Stimulated activated CD4-positive, alpha-beta T cell treated with anti-CD3 and anti-CD28 coated beads, Interleukin-1b, Interleukin-23, amount 100 ng/mL, for 48 hours (primary cell): ENCODE data around the gene CUX1.
"Not testable (repeated sequence)": the region's sequence is repeated elsewhere in the genome, so short reads cannot be mapped to it uniquely, and the experiment has no call there.

Source experiments
- DNase-seq: peaks from one replicate; pipeline ENCODE4 v3.0.0-alpha.2; 2020

CUX1 gene

DNA sequence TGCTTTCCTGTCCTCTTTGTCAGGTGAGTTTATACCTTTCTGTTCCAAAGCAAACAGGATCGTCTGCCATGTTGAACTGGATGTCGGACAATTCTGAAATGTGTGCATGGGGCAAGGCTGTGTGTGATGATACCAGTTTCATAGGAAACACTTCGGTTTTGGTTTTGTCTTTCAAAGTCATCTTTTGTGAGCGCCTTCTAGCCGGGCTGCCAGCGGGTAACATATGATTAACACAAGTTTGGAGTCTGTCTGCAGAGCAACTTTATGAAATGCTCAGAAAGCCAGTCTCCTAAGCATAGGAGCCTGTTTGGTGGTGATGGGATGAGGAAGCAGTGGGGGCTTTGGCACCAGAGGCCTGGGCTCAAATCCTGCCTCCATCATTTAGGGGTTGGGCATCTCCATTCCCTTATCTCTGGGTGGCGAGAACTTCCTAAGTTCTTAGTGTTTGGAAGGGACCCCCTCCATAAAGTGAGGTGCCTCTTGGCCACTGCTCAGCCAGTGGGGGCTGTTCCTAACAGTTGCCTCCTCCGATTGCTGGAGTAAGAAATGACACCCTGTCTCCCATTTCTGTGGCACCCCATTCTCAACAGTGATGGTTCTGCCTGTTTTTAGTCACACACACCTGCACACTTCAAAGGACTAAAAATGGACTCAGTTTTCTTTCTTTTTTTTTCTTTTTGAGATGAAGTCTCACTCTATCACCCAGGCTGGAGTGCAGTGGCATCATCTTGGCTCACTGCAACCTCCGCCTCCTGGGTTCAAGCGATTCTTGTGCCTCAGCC is 36.8 kb downstream of the CUX1 start:
- no peak for DNase-seq

DNA sequence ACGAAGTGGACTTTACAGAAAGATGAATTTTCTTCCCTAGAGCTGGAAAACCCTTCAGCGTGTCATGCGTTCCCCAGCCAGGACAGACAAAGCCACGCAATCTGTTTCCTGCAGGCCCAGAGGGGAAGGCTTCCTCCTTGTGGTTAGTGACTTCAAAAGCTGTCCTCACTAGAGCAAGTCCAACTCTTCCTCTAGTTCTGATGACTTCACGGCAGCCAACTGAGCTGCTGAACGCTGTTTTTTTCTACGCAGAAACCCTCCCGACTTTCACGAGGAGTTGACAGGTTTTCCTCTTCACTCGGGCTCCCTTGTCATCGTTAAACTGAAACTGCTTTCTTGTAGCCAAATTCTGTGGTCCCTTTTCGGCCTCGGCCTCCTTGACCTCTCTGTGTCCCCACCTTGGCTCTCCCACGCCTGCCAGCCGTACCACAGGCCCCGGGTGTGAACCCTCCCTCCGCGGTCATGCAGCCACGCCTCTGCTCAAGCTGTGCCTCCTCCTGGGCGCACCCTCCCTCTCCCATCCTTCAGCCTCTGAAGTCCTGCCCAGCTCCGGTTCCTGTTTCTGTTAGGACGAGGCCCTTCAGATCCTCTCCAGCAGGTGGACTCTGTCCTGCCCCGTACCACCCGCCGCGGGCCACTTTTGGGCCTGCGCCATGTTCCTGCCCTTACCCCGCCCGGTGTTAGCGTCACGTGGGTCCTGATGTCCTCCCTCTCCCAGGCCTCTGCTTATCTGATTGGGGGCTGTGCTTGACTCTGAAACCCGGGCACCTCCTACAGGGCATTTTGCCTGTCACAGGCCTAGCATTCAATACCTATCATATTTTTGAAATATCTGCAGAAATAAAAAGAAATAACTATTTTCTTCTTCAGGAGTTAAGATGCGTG is 39.3 kb downstream of the CUX1 start:
- DNase-seq = peak; percentile 84

DNA sequence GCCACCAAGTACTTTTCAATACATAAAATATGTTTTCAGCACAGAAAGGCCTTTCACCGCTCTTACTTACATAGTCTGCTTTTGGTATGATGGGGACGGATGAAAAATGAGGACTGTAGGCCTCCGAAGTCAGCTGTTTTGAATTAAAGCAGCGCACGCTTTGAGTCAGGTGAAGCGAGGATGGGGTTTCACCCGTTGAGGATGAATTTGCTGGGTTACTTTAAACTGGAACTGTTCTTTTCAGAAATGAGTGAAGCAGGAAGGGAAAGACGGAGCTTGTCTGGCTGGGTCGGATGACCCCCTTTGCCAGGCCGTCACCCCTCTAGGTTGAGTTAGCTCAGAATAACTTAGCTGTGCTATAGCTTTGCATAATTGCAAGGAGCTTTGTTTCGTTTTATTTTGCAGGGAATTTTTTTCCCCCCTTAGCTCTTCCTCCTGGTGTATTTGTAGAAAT is 40.0 kb downstream of the CUX1 start:
- peak; percentile 9 for DNase-seq

DNA sequence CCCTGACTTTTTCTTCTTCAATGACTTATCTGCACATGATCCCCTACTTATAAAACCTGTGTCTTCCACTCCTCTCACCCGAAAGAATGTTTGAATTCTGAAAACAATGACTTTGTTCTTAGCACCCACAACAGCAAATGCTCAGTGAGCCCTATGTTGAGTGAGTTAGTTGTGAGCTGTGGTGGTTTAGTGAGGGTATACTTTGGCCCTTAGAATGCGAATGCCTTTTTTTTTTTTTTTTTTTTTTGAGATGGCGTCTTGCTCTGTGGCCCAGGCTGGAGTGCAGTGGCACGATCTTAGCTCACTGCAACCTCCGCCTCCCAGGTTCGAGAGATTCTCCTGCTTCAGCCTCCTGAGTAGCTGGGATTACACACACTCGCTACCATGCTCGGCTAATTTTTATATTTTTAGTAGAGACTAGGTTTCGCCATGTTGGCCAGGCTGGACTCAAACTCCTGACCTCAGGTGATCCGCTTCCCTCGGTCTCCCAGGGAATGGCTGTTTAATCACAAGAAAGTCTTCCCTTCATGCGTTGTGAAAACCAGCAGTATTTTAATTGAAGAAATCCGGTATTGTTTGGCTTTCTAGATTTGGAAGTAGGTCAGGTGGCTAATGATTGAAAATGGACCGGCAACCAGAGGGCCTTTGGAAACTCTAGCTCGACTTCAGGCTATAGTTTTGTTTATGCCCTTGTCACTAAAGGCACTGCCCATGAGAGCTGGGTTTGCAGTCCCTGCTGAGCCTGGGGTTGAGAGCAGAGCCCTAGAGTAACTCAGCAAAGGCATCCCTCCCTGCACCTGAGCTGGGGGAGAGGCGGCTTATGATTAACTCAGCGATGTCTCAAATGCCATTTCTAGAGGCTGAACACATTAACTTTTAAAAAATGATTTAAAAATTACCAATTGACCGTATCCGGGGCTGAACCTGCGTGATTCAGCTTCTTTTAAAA is 41.3 kb downstream of the CUX1 start:
- DNase-seq = no peak

DNA sequence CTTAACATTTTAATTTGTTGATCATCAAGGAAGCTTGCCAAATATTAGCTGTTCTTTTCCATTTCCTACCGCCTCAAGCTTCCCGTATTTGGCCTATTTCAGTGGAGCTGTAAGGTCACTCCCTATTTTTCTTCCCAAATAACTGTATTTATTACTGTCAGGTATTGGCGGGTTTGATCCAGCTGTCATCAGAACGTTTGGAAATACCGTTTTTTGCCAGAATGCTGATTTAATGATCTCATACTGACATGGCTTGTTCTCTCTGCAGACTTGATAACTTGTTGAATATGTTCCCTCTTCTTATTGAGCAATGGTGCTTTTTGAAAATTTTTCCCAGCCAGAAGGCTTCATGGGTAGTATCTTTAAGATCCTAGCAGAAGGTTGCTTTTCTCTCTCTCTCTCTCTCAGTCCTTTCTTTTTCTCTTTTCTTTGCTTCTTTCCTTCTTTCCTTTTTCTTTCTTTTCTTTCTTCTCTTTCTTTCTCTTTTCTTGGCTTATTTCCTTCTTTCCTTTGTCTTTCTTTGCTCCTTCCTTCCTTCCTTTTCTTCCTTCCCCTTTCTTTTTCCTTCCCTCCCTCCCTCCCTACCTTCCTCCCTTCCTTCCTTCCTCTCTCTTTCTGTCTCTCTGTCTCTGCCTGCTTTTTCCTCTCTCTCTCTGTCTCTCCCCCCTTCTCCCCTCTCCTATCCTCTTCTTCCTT is 42.1 kb downstream of the CUX1 start:
- DNase-seq = no peak

DNA sequence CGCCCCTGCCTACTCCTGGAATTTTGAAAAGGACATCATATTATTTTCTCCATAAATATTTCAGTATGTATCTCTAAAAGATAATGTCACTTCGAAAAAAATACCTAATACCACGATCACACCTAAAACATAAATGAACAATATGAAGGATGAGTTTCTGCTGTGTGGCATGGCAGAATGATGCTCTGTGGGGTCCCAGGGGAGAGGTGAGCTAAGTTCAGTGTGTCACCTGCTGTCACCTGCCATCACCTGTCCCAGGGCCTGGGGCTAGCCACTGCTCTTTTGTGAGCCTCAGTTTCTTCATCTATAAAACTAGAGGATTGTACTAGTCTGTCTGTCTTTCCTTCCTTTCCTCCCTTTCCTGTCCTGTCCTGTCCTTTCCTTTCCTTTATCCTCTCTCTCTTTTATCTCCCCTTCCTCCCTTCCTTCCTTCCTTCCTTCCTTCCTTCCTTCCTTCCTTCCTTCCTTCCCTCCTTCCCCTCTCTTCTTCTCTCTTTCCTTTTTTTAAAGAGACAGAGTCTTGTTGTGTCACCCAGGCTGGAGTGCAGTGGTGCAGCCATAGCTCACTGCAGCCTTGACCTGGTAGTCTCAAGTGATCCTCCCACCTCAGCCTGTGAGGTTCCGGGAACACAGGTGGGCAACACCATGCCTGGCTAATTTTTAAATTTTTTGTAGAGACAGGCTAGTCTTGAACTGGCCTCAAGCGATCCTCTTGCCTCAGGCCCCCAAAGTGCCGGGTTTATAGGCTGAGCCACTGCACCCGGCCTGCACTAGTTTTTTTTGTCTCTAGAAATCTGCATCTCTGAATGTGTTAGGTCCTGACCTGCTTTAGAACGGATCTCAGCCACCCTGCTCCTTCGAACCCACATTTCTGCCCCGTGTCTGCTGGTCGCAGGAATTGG is 43.1 kb downstream of the CUX1 start:
- DNase-seq = no peak

DNA sequence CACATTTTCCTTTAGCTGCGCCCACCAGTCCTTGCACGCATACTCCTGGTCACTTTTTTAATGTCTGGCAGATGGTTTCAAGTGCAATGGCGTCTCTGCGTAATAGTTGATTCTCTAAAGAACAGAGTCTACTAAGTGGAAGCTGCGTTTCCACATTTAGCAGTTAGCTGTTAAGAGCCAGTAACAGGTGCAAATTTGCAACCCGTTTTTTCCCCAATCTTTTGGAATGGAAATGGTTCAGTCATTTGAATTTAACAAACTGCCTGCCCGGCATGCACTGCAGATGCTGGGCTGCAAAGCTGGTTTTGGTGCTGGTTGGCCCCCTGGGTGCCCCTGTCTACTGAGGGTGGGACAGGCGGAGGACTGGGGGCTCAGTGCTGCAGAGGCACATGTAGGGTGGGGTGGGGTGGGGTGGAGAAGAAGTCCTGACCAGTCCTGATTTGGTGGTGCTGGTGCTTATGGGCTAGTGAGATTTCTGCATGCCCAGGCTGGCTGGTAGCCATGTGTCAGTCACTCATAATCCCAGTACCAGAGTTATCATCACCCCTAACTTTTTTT is 43.9 kb downstream of the CUX1 start:
- DNase-seq = no peak

DNA sequence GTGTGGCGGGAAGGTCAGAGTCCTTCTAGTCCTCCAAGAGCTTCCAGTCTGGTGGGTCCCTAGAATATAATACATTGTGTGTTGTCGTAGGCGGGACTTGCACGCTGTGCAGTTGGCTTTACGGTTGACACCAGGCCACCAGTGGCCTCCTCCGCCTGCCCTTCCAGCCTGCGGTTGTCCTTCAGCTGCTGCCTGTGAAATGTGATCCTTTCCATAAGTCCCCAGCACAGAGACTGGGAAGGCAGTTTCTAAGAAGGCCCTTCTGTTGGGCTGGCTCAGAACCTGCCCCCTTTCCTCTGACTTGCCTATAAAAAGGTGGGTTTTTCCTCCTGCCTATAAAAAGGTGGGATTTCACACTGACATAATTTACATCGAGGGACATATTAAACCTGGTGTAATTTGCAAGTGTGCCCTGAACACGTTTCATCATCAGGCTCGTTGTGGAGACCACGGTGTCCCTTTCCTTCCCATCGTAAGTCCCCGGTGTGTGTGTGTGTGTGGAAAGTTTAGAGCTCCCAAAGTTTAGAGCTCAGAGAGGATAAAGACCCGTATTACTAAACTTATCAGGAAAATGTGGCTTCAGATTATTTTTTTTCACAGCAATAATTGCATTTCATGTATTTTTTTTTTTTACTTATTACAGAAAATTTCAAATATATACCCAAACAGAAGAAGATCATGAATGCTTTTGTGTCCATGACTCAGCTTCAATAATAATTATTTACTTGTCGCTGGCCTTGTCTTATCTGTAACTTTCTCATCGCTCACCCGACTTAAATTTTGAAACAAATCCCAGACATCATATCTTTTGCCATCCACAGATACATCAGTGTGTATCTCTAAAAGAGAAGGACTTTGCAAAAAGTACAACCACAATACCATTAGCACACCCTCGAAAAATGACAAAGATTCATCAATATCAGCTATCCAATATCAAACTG is 45.1 kb downstream of the CUX1 start:
- DNase-seq = no peak

DNA sequence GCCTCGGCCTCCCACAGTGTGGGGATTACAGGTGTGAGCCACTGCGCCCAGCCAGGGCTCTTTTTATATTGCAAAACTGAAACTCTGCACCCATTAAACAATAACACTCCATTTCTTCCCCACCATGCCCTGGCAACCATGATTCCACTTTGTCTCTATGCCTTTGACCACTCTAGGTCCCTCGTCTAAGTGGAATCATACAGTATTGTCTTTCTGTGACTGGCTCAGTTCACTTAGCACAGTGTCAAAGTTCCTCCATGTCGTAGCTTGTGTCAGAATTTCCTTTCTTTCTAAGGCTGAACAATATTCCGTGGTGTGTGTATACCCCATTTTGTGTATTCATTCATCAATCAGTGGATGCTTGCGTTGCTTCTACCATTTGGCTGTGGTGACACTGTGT is 46.2 kb downstream of the CUX1 start:
- DNase-seq = no peak

DNA sequence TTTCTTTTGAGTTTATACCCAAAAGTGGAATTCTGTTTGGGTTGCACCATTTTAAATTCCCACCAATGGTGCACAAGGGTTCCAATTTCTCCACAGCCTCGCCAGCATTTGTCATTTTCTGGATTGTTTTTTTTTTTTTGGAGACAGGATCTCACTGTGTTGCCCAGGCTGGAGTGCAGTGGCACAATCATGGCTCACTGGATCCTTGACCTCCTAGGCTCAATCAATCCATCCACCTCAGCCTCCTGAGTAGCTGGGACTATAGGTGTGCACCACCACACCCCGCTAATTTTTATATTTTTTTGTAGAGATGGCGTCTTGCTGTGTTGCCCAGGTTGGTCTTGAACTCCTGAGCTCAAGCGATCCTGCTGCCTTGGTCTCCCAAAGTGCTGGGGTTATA is 46.6 kb downstream of the CUX1 start:
- no peak for DNase-seq

DNA sequence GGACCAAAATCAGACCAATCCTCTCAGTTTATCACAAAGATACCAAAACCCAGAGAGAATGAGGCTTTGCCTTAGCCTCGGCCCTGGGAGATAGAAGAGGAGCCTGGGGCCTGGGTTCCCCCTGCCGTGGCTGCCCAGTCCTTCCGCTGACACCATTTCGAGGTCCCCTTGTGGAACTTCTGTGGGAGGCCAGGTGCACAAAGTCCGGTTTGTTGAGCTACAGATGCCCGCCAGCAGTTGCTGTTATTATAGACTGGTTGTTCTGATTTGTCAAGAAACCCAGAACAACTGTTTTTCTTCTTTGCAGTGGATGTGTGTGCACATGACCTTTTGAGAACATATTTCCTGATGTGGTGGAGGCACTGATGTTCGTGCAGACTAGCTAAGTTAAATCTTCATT is 47.6 kb downstream of the CUX1 start:
- no peak for DNase-seq

DNA sequence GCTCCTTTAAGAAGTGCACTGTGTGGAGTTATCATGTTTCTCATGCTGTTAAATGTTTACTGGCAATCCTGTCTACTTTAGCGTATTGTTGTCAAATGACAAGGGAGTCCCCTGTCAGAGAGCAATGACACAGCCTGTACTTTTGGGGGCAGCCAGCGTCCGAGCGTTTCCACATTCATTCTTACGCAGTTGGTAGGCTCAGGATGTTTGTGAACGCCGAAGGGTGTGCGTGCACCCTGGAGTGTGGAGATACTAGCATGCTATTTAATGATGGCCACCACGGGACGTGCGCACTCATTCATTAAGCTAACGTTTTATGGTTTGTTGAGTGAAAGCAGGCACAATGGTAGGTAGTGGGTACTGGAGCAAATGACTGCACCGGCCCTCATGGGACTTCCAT is 48.0 kb downstream of the CUX1 start:
- no peak for DNase-seq

DNA sequence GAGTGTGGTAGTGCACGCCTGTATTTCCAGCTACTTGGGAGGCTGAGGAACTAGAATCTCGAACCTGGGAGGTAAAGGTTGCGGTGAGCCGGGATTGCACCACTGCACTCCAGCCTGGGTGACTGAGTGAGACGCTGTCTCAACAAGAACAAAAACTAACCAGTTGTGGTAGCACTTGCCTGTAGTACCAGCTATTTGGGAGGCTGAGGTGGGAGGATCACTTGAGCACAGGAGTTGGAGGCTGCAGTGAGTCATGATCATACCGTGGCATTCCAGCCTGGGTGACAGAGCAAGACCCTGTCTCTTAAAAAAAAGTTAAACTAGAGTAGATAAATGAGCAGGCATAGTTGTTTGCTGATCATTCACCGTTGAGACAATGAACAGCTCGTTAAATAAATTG is 48.9 kb downstream of the CUX1 start:
- no peak for DNase-seq

DNA sequence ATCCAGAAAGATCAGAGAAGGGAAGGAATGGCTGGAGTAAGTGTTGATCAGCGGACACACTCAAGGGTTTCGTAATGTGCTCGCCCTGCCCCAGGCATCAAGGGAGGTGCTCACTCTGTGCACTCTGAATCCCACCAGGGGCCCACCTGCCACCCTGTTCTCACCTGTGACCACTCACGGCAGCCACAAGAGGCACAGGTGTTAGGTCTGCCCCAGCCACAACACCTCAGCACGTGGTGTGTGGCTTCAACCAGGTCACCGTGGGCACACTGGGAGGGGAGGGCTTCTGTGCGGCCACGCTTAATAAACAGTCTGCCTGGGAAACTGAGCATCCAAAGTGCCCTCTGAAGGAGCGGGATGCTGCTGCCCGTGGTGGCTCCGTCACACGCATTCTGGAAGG is 49.8 kb downstream of the CUX1 start:
- no peak for DNase-seq

DNA sequence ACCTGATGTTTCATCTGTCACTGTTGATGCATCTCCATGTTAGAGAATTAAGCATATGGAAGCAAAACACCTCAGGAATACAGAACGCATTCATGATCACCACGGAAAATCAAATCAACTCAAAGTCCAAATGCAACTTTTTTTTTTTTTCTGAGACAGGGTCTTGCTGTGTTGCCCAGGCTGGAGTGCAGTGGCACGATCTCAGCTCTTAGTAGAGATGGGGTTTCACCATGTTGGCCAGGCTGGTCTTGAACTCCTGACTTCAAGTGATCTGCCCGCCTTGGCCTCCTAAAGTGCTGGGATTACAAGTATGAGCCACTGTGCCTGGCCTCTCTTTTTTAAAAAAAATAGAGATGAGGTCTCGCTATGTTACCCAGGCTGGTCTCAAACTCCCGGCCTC is 50.3 kb downstream of the CUX1 start:
- not testable (repeated sequence) for DNase-seq

DNA sequence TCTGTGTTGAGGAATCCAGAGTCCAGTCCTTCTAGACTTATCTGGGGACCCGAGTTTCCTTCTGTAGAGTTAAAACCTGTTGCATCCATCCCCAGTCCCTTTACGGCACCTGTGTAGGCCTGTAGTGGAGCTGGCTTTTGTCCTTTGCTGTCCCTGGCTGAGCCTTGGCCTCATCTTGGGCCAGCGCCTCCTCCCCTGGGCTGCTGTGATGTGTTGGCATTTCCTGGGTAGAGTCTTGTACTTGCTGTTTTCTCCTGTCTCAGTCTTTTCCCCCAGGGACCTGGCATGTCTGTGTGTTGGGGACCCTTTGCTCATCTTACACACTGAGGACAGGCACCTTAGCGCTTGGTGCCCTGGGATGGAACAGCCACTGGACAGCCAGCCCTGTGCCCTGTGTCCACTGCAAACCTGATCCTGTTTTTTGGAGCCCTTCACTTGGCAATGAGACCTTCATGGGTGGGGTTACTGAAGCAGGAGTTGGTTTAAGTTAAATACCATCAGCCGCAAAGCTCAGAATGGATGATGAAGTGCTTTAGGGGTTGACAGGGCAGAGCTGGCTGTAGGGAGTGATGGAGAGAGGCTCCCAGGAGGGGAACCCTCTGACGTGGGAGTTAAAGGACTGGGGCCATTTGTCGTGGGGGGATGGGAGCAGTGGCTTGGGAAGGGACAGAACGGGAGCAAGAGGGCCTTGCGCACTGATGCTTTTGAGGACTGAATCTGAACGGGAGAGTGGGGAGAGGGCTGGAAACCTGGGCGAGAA is 50.9 kb downstream of the CUX1 start:
- DNase-seq = no peak

DNA sequence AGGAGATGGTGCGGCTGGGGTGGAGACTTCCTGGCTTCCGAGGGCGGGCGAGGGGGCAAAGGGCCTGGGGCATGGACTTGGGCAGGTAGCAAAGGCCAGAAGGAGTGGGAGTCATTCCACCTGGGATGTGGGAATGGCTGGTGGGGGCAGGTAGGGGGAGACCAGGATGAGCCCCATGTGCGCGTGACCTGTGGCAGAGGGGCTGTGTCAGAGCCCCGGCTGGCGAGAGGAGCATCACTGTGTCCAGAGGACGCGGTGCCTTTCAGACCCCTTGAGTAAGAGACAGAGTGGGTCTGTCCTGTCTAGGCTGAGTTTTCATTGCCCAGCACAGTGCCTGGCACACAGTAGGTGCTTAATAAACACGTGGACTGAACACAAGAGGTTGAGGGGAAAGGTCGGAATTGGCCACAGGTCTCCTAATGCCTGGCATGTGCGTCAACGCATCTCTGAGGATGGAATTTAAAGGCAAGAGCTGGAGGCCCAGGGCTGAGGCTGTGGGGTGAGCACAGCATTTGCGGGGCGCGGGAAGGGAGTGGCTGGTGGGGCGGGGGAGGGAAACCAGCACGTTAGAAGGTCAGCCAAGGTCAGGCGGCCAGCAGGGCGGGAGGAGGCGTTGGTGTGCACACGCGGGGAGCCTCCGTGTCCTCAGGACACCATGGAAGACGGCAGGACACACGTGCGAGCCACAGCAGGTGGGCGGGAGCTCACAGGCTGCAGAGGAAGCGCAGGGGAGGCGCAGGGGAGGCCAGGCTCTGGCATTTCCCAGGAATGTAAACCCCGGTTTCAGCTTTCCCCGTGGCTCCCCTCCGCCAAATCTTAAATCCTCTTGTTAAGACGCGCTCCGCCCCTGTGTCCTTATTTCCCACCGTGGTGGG is 51.8 kb downstream of the CUX1 start:
- no peak for DNase-seq

DNA sequence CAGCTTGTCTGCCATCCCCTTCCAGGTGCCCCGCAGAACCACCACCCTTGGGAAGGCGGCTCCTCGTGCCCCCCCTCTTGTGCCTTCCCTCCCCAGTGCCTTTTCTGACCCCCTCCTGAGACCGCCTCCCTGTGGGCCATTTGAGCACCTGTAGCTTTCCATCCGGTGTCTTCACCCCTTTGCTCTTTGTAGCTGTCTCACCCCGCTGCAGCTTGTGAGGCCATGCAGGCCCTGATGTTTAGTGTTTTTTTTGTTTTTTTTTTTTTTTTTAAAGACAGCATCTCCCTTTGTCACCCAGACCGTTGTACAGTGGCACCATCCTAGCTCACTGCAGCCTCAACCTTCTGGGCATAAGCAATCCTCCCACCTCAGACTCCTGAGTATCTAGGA is 52.5 kb downstream of the CUX1 start:
- DNase-seq = no peak
